NCI-H524 (cell line): Measurements from ENCODE around the gene GTPBP3.
A peak's percentile ranks its signal among the peaks of the same experiment; 100 is the strongest.
"Not testable (repeated sequence)": the region's sequence is repeated elsewhere in the genome, so short reads cannot be mapped to it uniquely, and the experiment has no call there.

Experiments
- DNase-seq, 2 experiments: peaks; one replicate each; lab custom pipeline; 2025; lab: John Stamatoyannopoulos, UW

Gene GTPBP3

GRCh38 chr19:17336872-17337674 lies at the start of gene GTPBP3:
TSS of gene GTPBP3 (plus strand) at chr19:17337553. CDS start at chr19:17337612, 59 bp downstream.
- peak; percentile 99 to 100 for DNase-seq

- DNase-seq = peak; percentile 12 to 70
Measured at GRCh38 chr19:17289489-17289888, 47.9 kb upstream of the GTPBP3 start.

DNA sequence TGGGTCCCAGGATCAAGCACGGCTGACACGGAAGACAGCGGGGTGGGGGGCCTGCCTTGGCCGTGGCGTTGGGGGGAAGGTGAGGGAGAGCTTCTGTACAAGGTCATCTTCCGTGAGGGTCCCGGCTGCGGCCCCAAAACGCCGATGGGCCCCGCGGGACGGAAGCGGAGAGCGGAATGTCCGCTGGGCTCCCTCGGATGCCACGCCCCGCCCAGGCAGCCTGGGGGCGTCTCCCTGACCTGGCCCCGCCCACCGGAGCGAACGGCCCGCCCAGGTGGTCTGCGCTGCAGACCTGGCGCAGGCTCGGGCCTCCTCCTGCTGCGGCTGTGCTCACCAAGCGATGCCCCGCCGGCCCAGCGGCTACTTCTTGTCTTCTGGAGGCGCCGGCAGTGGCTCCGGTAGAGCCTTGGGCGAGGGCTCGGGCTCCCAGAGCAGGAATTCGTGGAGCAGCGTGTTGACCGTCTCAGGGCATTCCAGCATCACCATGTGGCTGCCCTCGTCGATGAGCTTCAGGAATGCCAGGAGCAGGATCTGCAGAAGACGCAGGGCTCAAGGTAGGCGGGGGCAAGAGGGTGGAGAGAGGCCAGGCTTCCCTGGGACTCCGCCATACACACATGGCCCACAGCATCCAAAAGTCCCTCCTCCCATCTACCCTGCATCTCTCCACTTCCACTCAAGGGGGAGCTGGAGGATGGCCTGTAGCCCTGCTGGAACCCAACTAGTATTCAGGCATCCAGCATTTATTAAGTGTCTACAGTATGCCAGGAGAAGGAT lies 44.9 kb upstream of the GTPBP3 start:
- peak; percentile 88 to 89 for DNase-seq

GRCh38 chr19:17293605-17294004 lies 43.7 kb upstream of the GTPBP3 start:
- no peak for DNase-seq

GRCh38 chr19:17294051-17294891 lies 43.1 kb upstream of the GTPBP3 start:
- no peak for DNase-seq

GRCh38 chr19:17295551-17295950 lies 41.8 kb upstream of the GTPBP3 start:
- DNase-seq = not testable (repeated sequence)

GRCh38 chr19:17296273-17296672 lies 41.1 kb upstream of the GTPBP3 start:
- peak in 1 of 2 experiments; percentile 31 for DNase-seq

GRCh38 chr19:17296976-17297375 lies 40.4 kb upstream of the GTPBP3 start:
- DNase-seq = no peak

DNA sequence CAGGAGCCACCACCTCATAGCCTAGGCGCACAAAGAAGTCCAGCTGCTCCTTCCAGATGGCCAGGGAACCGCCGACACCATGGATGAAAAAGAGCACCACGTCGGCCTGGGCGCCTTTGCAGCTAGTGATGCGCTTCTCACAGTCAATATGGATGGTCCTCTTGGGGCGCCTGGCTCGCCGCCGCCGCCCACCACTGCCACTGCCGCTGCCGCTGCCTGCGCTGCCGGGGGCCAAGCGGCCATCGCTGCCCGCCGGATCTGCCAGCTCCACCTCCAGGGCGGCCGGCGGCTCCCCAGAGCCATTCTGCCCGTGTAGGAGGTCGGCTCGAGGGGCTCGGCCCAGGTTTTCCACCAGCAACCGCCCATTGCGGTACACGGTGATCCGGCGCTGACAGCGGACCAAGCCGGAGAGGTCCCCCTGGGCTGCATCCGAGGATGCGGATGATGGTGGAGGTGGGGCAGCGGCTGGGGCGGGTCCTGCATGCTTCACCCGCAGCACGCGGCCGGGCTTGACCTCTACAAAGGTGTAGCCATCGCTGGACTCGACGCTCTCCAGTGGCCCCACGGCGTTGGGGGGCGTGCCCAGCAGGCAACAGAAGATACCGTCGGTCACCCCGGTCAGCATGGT lies 36.2 kb upstream of the GTPBP3 start:
- DNase-seq = no peak

- DNase-seq = peak in 1 of 2 experiments; percentile 62
Measured at GRCh38 chr19:17302391-17303166, 34.8 kb upstream of the GTPBP3 start.

DNA sequence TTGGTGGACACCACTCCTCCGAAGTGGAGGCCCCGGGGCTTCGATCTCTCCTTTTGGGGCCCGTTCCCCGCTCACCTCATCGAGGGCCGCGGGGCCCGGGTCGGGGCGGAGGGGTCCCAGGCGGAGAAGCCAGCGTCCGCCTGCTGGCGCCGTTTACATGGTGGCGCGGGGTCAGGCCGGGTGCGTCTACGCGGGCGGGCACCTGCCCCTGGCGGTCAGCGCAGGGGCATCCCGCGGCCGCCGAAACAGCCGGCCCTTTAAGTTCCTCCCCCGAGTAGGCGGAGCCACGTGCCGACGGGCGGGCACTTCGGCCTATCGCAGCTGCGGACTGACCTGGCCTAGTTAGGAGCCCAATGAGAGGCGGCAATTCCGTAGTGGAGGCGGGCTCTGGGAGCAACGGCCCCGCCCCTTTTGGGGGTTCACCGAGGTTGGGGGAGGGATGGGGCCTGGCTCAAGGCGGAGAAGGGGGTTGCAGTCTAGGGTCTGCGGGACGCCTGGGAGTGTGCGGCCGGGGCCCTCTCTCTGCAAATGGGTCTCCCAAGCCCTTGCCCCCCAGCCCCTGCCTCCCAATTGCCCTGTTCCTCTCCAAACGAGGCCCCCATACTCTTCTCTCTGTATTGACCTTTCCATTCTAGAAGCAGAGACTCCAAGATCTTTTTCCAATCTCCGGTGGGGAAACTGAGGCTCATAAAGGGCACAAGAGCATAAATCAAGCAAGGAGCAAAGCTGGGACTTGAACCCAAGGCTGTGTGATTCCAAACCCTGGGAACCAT lies 34.0 kb upstream of the GTPBP3 start, which contains the start of gene ABHD8:
TSS of gene ABHD8 (minus strand) at position 259 of the 773 bp plus-strand sequence. CDS start 1,809 bp downstream, outside the sequence.
- peak; percentile 91 to 97 for DNase-seq

GRCh38 chr19:17303940-17304267 lies 33.4 kb upstream of the GTPBP3 start:
- DNase-seq = peak in 1 of 2 experiments; percentile 27

- no peak for DNase-seq
Measured at GRCh38 chr19:17304386-17305215, 32.8 kb upstream of the GTPBP3 start.

GRCh38 chr19:17305216-17305516 lies 32.2 kb upstream of the GTPBP3 start:
- DNase-seq = no peak

DNA sequence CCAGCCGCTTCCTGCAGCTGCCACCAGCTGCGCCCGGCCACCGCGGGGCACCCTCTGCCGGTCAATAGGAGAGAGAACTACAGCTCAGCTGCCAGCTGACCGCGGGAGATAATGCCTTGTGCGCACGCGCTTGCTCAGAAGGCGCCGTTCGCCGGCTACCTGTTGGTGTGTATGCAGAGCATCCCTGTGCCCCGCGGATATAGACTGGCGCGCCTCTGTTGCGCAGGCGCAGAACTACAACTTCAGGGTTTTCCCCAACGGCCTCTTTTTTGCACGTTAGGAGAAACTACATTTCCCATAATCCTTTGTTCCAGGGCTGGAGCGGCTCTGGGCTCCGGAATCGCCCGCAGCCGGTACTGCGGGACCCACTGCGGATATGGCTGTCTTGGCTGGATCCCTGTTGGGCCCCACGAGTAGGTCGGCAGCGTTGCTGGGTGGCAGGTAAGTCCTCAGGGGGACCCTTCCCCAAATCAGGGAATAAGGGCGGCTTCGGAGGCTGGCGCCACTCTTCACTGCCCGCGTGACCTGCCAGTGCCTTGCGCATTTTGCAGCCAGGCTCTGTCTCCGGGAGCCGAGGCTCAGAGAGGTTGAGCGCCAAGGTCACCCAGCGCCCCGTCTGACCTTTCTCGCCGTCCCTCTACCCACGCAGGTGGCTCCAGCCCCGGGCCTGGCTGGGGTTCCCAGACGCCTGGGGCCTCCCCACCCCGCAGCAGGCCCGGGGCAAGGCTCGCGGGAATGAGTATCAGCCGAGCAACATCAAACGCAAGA lies 31.7 kb upstream of the GTPBP3 start, which contains the start of gene MRPL34:
TSS of gene MRPL34 (plus strand) at position 356 of the 768 bp plus-strand sequence. CDS start at position 377, 21 bp downstream.
- peak; percentile 100 for DNase-seq

DNA sequence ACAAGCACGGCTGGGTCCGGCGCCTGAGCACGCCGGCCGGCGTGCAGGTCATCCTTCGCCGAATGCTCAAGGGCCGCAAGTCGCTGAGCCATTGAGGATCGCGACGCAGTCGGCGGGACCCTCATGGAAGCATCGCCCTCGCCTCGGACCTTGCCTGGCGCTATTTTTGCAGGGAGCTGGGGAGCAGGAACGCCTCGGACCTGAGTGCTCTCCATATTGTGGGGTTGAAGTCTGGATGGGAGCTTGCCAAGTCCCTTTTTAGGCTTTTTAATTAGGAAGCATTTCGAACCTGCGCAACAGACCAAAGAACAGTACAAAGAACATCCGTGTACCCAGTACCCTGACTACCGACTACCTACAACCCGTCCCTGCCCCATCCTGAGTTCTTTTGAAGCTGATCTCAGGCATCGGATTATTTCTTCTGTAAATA lies 31.1 kb upstream of the GTPBP3 start:
- DNase-seq = peak in 1 of 2 experiments; percentile 55

- DNase-seq = no peak
Measured at GRCh38 chr19:17307876-17308377, 29.4 kb upstream of the GTPBP3 start.
